ENCODE measurements around the gene DUS2. TPM values are rescaled to one million over a fixed set of nuclear protein-coding genes. Genes with fewer than 3 reads are reported as not detected.

The DUS2 gene
- polyA plus RNA-seq, 4 donors: 9.8 to 15.8 (median 15.5) TPM

GRCh38 chr16:68040506-68041288 is 17.6 kb downstream of the DUS2 start:
- peak in 3 of 4 donors; percentile 29 to 37 (median 35) for DNase-seq (ENCODE audit: low read depth in 4 of 4, low spot score in 3 of 4)

DNA sequence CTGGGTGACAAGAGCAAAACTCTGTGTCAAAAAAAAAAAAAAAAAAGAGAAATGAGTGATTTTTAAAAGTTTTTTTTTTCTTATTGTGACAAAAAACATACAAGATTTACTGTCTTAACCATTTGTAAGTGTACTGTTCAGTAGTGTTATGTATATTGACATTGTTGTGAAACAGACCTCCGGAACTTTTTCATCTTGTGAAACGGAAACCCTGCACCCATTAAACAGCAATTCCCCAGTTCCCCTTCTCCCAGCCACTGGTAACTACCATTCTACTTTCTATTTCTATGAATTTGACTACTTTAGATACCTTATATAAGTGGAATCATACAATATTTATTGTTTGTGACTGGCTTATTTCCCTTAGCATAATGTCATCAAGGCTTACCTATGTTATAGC is 18.7 kb downstream of the DUS2 start:
- DNase-seq (ENCODE audit: low read depth in 4 of 4, low spot score in 3 of 4): no peak

DNA sequence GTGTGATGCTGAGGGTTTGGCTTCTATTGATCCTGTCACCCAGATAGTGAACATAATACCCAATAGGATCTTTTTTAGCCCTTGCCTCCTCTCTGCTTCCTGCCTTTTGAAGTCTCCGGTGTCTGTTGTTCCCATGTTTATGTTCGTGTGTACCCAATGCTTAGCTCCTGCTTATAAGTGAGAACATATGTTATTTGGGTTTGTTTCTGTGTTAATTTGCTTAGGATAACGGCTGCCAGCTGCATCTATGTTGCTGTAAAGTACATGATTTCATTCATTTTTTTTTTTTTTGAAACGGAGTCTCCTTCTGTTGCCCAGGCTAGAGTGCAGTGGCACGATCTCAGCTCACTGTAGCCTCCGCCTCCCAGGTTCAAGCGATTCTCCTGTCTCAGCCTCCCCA is 23.0 kb downstream of the DUS2 start:
- no peak for DNase-seq (ENCODE audit: low read depth in 4 of 4, low spot score in 3 of 4)

- DNase-seq (ENCODE audit: low read depth in 4 of 4, low spot score in 3 of 4): no peak
Observed at GRCh38 chr16:68047987-68048386, 24.9 kb downstream of the DUS2 start.

- no peak for DNase-seq (ENCODE audit: low read depth in 4 of 4, low spot score in 3 of 4)
Observed at GRCh38 chr16:68049449-68049848, 26.4 kb downstream of the DUS2 start.

DNA sequence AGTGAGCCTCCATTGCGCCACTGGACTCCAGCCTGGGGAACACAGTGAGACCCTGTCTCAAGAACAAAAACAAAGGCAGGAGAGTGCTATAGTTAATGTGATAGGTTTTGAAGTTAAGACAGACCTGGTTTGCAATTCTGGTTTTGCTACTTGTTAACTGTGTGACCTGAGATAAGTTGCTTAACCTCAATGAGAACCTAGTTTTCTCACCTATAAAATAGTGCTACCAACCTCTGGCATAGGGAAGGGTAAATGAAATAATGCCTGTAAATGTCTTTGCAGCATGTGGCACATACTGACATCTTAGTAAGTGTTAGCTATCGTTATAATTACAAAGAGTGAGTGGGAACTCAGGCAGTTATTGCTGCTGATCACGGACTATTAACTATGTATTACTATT is 32.3 kb downstream of the DUS2 start:
- DNase-seq (ENCODE audit: low read depth in 4 of 4, low spot score in 3 of 4): no peak

GRCh38 chr16:68059804-68060203 is 36.7 kb downstream of the DUS2 start:
- DNase-seq (ENCODE audit: low read depth in 4 of 4, low spot score in 3 of 4): no peak

DNA sequence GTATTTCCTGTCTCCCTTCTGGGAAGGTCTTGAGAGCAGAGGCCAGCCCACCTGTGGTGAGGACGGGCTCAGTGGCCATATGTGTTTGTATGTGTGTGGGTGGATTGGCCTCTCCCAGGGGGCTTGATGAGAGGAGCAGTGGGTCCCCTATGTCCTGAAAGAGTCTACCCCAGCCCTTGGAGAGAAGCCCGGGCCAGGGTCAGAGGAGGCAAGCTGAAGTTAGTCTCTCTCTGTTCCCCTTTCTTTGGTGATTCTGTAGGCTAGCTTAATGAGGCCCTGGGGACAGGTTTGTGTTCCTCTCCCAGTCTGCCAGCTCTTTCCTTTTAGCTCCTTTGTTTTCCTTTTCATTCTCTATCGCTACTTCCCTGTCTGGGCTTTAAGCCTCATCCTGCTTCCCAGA is 38.3 kb downstream of the DUS2 start:
- DNase-seq (ENCODE audit: low read depth in 4 of 4, low spot score in 3 of 4): no peak

DNA sequence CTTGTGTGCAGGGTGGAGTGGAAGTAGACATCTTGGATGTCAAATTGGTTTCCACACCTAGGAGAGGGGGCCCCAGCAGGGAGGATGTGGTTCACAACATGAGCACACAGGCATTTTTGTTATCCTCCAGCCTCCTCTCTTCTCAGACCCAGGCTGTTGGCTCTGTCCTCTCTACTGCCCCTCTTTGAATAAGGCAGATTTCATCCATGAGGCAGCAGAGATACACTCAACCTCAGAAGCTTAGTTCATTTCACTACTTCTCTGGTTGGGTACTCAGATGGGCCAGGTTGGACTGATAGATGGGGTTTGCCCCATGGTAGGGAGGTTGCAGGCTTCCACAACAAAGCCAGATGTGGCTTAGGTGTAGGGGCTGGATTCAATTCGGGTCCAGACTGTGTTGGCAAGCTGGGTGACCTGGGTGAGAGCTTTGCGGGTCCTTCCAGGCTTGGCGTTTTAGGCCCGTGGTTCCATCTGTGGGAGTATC is 39.9 kb downstream of the DUS2 start:
- DNase-seq (ENCODE audit: low read depth in 4 of 4, low spot score in 3 of 4): no peak

- DNase-seq (ENCODE audit: low read depth in 4 of 4, low spot score in 3 of 4): no peak
Observed at GRCh38 chr16:68064791-68065365, 41.8 kb downstream of the DUS2 start.

DNA sequence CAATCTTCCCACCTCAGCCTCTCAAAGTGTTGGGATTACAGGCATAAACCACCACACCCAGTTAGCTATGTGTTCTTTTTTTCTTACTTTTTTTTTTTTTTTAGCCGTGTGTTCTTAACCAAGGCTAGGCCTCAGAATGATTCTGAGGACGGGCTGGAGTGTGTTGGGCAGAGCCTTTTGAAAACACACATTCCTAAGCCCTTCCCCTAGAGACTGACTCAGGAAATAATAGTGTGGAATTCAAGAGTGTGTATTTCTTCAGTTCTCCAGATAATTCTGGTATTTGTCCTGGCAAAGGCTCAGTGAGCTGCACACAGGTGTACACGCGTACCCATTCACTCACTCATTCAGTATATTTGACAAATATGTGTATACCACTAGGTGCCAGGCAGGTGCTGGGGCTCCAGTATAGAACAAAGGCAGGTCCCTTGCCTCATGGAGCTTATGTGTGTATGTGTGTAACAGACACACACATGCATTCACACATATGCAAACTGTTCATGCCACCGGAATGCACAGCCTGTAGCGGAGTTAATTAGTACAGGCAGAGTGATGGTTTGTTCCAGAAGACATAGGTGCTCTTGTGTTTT is 42.7 kb downstream of the DUS2 start:
- no peak for DNase-seq (ENCODE audit: low read depth in 4 of 4, low spot score in 3 of 4)

DNA sequence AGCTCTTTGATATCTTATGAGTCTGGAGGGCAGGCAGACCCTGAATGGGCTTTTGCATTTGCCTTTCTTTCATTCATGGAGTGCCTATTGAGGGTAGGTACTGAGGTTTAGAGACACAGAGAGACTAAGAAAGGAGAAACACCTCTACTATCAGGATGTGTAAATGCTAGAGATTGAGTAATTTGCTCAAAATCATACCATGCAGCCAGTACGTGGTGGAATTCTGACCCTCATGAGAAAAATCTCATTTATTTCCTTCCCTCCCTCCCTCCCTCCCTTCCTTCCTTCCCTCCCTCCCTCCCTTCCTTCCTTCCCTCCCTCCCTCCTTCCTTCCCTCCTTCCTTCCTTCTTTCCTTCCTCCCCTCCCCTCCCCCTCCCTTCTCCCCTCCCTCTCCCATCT is 43.7 kb downstream of the DUS2 start:
- DNase-seq (ENCODE audit: low read depth in 4 of 4, low spot score in 3 of 4): no peak

DNA sequence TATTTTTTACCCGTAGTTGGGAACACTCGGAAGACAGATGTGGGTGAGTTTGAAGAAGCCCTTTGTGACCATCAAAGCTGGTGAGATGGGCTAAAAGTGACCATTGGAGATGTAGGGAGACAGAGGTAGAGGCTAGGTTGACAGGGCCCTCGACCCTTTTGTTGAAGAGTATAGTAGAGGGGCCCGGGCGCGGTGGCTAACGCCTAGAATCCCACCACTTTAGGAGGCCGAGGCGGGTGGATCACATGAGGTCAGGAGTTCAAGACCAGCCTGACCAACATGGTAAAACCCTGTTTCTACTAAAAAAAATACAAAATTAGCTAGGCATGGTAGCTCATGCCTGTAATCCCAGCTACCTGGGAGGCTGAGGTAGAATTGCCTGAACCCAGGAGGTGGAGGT is 45.8 kb downstream of the DUS2 start:
- DNase-seq (ENCODE audit: low read depth in 4 of 4, low spot score in 3 of 4): no peak

GRCh38 chr16:68069511-68070248 is 46.6 kb downstream of the DUS2 start:
- DNase-seq (ENCODE audit: low read depth in 4 of 4, low spot score in 3 of 4): no peak

GRCh38 chr16:68070249-68070730 is 47.2 kb downstream of the DUS2 start:
- no peak for DNase-seq (ENCODE audit: low read depth in 4 of 4, low spot score in 3 of 4)

GRCh38 chr16:68070806-68071517 is 47.9 kb downstream of the DUS2 start:
- DNase-seq (ENCODE audit: low read depth in 4 of 4, low spot score in 3 of 4): no peak

- no peak for DNase-seq (ENCODE audit: low read depth in 4 of 4, low spot score in 3 of 4)
Observed at GRCh38 chr16:68071518-68071901, 48.4 kb downstream of the DUS2 start.

DNA sequence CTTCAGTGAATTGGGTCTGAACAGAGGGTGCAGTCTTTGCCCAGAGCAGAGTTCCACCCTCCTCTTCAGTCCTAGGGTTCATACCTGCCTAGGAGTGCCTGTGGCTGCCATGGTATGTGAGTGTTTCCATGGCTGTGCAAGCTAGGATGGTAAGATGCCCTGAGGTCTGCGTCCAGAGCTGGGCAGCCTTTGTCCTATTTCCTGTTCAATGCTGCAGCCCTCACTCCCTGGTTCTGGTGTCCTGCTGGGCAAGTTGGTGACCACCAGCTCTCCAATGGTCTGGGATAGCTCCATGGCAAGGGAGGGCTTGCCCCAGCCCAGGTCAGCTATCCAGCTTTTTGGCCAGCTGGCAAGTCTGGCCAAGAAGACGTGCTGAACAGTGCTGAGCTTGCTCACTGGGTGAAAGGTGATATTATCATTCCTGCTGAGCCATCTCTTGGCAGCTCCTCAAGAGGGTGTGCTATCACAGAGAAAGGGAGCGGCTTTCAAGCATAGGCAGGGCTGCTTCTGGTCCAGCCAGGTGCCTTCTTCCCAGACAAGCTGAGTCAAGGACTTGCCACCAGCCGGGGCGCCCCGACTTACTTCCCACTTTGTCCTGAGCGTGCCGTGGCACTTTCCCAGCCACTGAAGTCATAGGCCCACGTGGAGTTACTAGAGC is 49.1 kb downstream of the DUS2 start:
- no peak for DNase-seq (ENCODE audit: low read depth in 4 of 4, low spot score in 3 of 4)

DNA sequence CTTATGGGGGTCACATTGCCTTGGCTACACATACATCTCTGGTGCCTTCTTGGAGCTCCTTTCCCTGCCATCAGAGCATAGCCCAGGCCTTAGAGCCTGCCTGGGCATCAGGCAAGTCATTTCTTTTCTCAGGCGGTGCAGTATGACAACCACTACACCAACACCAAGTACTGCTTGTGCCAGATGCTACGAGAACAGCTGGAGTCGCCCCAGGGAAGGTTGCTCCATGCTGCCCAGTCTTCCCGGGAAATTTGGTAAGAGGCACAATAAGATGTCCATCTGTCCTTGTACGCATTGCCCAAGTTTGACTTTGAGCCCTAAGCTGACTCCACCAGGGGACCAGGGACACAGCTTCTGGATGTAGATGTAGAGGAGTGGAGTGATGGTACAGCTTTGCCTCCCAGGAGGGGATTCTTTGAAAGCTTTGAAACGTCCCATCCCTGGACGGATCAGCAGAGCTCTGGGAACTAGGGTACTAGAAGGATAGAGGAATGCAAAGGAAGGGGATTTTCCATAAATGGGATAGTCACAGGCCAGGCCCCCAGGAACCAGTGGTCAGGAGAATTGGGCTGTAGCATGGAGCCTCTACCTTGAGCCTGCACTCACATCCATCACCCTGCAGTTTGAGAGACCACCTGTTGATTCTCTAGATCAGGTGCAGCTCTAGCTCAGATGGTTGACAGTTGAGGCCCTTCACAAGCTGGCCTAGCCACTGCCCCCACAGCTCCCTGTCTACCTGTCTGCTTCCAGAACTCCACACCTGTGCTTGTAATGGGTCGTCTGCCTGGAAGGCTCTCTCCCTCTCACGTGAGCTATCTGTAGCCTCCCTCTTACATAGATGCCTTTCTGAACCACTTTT is 51.0 kb downstream of the DUS2 start:
- DNase-seq (ENCODE audit: low read depth in 4 of 4, low spot score in 3 of 4): no peak

Measured in left renal pelvis (tissue), 4 donors.